ENCODE data around the gene POU2AF2.

The POU2AF2 gene

GRCh38 chr11:111334532-111335502, 89.3 kb downstream of the POU2AF2 start:
- no peak for TF ChIP-seq CTCF (IDR thresholded peaks at IDR 0.05; ENCODE audit: extremely low read depth, missing control alignments)
- no peak for DNase-seq (ENCODE audit: low spot score)

- DNase-seq (ENCODE audit: low spot score): no peak
- TF ChIP-seq CTCF (IDR thresholded peaks at IDR 0.05; ENCODE audit: extremely low read depth, missing control alignments): no peak
These were observed 90.0 kb downstream of the POU2AF2 start for GRCh38 chr11:111335549-111335948.
